HepG2 (cell line): Measurements from ENCODE around the gene IFNA14. TPM values are rescaled to one million over a fixed set of nuclear protein-coding genes. Genes with fewer than 3 reads are reported as not detected.

Experiments
- ATAC-seq: fragments of 200-7000 bp; cut with Tn5 transposase; 3 replicates; pipeline ENCODE4 v1.9.1; 2020; ENCODE audit warnings: mild to moderate bottlenecking, moderate library complexity
- BruUV-seq: library from RNA; stranded (reverse); fragments of 400-500 nt; replicated peaks from 2 replicates; lab custom pipeline; 2021; lab: Mats Ljungman, UMichigan
- CTCF ChIA-PET: fragments of 300-600 bp; formaldehyde crosslinking; extraction: SDS; loops from one replicate; lab custom pipeline; 2021; ENCODE audit warnings: low total read pairs, inconsistent platforms, low intra/inter-chr PET ratio; lab: Yijun Ruan, JAX
- POLR2A ChIA-PET: fragments of 350-600 bp; sonication (Branson Sonifier 250); formaldehyde crosslinking; loops from one replicate; lab custom pipeline; 2020; ENCODE audit warnings: antibody characterized with exemption, inconsistent platforms; lab: Yijun Ruan, JAX
- DNase-seq: peaks from one replicate; pipeline ENCODE4 v3.0.0-alpha.2; 2015; ENCODE audit warnings: low spot score
- FAIRE-seq: peaks from 3 replicates; lab custom pipeline; 2011; peaks lifted over from hg19 to GRCh38; lab: Jason Lieb, UNC
- H2AFZ ChIP-seq: one replicate; pipeline ENCODE4 v1.6.1; 2011; ENCODE audit warnings: low read length, inconsistent platforms
- H3K27ac ChIP-seq: fragments of 300-600 bp; 3 replicates; pipeline ENCODE4 v1.8.0; 2011; ENCODE audit warnings: mixed run types, mild to moderate bottlenecking, mixed read lengths, low read length, inconsistent platforms; ENCODE audit not compliant: insufficient read depth; ENCODE audit errors: extremely low read length
- H3K27me3 ChIP-seq, 2 experiments: fragments of 200-600 bp in 1 of 2; 2 replicates in 1 of 2; 3 replicates in 1 of 2; pipeline versions ENCODE4 v1.6.0 to v1.8.0; 2011; ENCODE audit warnings: low read length in 2 of 2, mild to moderate bottlenecking in 2 of 2, moderate library complexity in 2 of 2, inconsistent platforms in 1 of 2; ENCODE audit not compliant: insufficient read depth in 2 of 2, control insufficient read depth in 1 of 2
- H3K36me3 ChIP-seq, 2 experiments: fragments of 200-600 bp in 1 of 2; replicated peaks in 1 of 2; 2 replicates in 1 of 2; 3 replicates in 1 of 2; pipeline versions ENCODE4 v1.5.1 to v1.8.0; 2011; ENCODE audit warnings: low read length in 2 of 2, inconsistent platforms in 1 of 2; ENCODE audit not compliant: insufficient read depth in 2 of 2, control insufficient read depth in 1 of 2
- H3K4me1 ChIP-seq: 2 replicates; pipeline ENCODE4 v1.5.1; 2012; ENCODE audit warnings: low read length, inconsistent platforms; ENCODE audit not compliant: insufficient read depth
- H3K4me2 ChIP-seq: 2 replicates; pipeline ENCODE4 v1.6.0; 2011; ENCODE audit warnings: low read depth, low read length, inconsistent platforms
- H3K4me3 ChIP-seq, 3 experiments: fragments of 200-600 bp in 1 of 3; sonication (generic), shearing (Covaris generic) in 1 of 3; replicated peaks in 1 of 3; 2 replicates each; pipeline ENCODE4 v1.5.1; 2011 to 2016; ENCODE audit warnings: low read length in 3 of 3, inconsistent platforms in 2 of 3, low read depth in 2 of 3, mild to moderate bottlenecking in 2 of 3, control low read depth in 1 of 3, mixed read lengths in 1 of 3; ENCODE audit not compliant: insufficient read depth in 1 of 3
- H3K79me2 ChIP-seq: one replicate; pipeline ENCODE4 v1.6.1; 2011; ENCODE audit warnings: low read length, inconsistent platforms; ENCODE audit not compliant: insufficient read depth
- H3K9ac ChIP-seq: 2 replicates; pipeline ENCODE4 v1.6.0; 2011; ENCODE audit warnings: mild to moderate bottlenecking, low read depth, low read length, inconsistent platforms; ENCODE audit not compliant: insufficient read depth
- H3K9me3 ChIP-seq: 2 replicates; pipeline ENCODE4 v1.5.1; 2012; ENCODE audit warnings: mild to moderate bottlenecking, low read length
- H4K20me1 ChIP-seq: 2 replicates; pipeline ENCODE4 v1.6.0; 2011; ENCODE audit warnings: inconsistent platforms, mild to moderate bottlenecking, low read length, moderate library complexity; ENCODE audit not compliant: insufficient read depth
- RFX1 ChIP-seq: fragments of 450-650 bp; IDR thresholded peaks from 2 replicates; pipeline ENCODE4 v1.6.1; 2017
- SCMH1 ChIP-seq: sonication (generic); formaldehyde crosslinking; IDR thresholded peaks from 2 replicates; pipeline ENCODE4 v1.9.0; 2021; ENCODE audit warnings: missing genetic modification reagents, mild to moderate bottlenecking, borderline replicate concordance
- SP4 ChIP-seq: sonication (generic); formaldehyde crosslinking; IDR thresholded peaks from 2 replicates; pipeline ENCODE4 v1.8.1; 2023; ENCODE audit warnings: mild to moderate bottlenecking, missing genetic modification reagents
- TP53 ChIP-seq: sonication (generic); formaldehyde crosslinking; conservative IDR thresholded peaks from 2 replicates; pipeline ENCODE4 v1.4.0; 2020; ENCODE audit warnings: missing genetic modification reagents
- ZNF329 ChIP-seq: sonication (generic); formaldehyde crosslinking; IDR thresholded peaks from 2 replicates; pipeline ENCODE4 v1.9.0; 2021; ENCODE audit warnings: low read depth, mild to moderate bottlenecking, missing genetic modification reagents
- ZNF616 ChIP-seq: sonication (generic); formaldehyde crosslinking; IDR thresholded peaks from 2 replicates; pipeline ENCODE4 v1.5.0; 2020; ENCODE audit warnings: low read depth, mild to moderate bottlenecking, missing genetic modification reagents
- ZNF782 ChIP-seq: sonication (generic); formaldehyde crosslinking; IDR thresholded peaks from 2 replicates; pipeline ENCODE4 v1.4.0; 2020; ENCODE audit warnings: missing genetic modification reagents, mild to moderate bottlenecking, borderline replicate concordance
- WGBS: methylation state at CpG from one replicate; pipeline ENCODE4 v1.1.6; 2017; ENCODE audit warnings: low lambda C conversion rate; 5-methylcytosine and 5-hydroxymethylcytosine counted together
- in situ Hi-C: cut with HindIII; loops from 2 replicates; pipeline ENCODE4 v1.10.0; 2017; ENCODE audit warnings: low pct_unique_long_range_greater_than_20kb; ENCODE audit not compliant: extremely low pct_ligation_motif_present
- intact Hi-C: fragments of 100-400 bp; cut with micrococcal nuclease; formaldehyde crosslinking; loops from one replicate; pipeline ENCODE4 v1.10.0; 2022; ENCODE audit not compliant: unreplicated experiment
- polyA plus RNA-seq, 8 experiments: library from polyadenylated mRNA; depleted of rRNA in 3 of 8; stranded (reverse) in 7 of 8; unstranded in 1 of 8; fragments of >200 nt; fragmentation: Illumina TruSeq in 4 of 8; extraction: Trizol in 4 of 8; gene quantifications; 2 replicates each; pipeline versions ENCODE4 v1.2.1 to v1.2.3, GENCODE V29; 2011 to 2016; ENCODE audit warnings: low read depth in 4 of 8, missing spikeins in 1 of 8, mixed read lengths in 1 of 8; ENCODE audit not compliant: insufficient read depth in 1 of 8
- total RNA-seq, 5 experiments: library from RNA; depleted of rRNA; stranded (reverse); fragments of >200 nt; fragmentation: Illumina TruSeq; extraction: Trizol; gene quantifications; 2 replicates each; pipeline ENCODE4 v1.2.3, GENCODE V29; 2016; ENCODE audit warnings: low read depth in 1 of 5
- TF ChIP-seq, protein P1 (sequence below): fragments of 450-650 bp; IDR thresholded peaks from 2 replicates; pipeline ENCODE4 v1.6.1; 2016
- TF ChIP-seq, protein P2 (sequence below): sonication (generic); formaldehyde crosslinking; IDR thresholded peaks from 2 replicates; pipeline ENCODE4 v1.8.1; 2023; ENCODE audit warnings: mild to moderate bottlenecking, missing genetic modification reagents

The IFNA14 gene
- total and polyA plus RNA-seq, 2 of the 13 experiments (the other 11 are each of a cell fraction or from before 2014, with no cell fraction given), result not detected

DNA sequence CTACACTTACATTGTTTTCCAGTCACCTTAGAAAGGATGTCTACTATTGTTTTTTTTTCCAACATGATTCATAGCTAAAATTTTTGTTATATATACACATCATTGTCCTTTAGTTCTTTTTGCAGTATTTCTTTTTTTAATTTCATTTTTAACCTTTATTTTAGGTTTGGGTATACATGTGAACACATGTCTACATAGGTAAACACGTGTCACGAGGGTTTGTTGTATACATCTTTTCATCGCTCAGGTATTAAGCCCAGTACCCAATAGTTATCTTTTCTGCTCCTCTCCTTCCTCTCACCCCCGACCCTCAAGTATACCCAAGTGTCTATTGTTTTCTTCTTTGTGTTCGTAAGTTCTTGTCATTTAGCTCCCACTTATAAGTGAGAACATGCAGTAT, 46.3 kb upstream of the IFNA14 start:
- no peaks in the 10 kb centered on the region for H3K36me3 ChIP-seq
- in situ Hi-C loops, result no loop called here
- H3K4me3 ChIP-seq, result no peak overlapping the region
- FAIRE-seq (no peak), DNase-seq (no peak), ATAC-seq (no peak)
- no peaks in the 10 kb centered on the region for H3K27me3 ChIP-seq
- no peak for TF ChIP-seq TP53 (CRISPR knock-in tag)
- TF ChIP-seq, protein P1, sequence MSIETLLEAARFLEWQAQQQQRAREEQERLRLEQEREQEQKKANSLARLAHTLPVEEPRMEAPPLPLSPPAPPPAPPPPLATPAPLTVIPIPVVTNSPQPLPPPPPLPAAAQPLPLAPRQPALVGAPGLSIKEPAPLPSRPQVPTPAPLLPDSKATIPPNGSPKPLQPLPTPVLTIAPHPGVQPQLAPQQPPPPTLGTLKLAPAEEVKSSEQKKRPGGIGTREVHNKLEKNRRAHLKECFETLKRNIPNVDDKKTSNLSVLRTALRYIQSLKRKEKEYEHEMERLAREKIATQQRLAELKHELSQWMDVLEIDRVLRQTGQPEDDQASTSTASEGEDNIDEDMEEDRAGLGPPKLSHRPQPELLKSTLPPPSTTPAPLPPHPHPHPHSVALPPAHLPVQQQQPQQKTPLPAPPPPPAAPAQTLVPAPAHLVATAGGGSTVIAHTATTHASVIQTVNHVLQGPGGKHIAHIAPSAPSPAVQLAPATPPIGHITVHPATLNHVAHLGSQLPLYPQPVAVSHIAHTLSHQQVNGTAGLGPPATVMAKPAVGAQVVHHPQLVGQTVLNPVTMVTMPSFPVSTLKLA, result peak; percentile 99
- TF ChIP-seq ZNF329 (CRISPR knock-in tag), result no peak
- POLR2A ChIA-PET, result no interaction called here
- no peak overlapping the region for H2AFZ ChIP-seq
- H3K79me2 ChIP-seq, result no peaks in the 10 kb centered on the region
- no peaks in the 10 kb centered on the region for H3K9me3 ChIP-seq
- H3K4me2 ChIP-seq, result no peak overlapping the region
- intact Hi-C loops, result no loop called here
- H3K9ac ChIP-seq, result no peak overlapping the region
- 11% methylated on average over 5 of the region's 5 CpGs for WGBS
- H4K20me1 ChIP-seq, result no peaks in the 10 kb centered on the region
- BruUV-seq, result no TSS peak
- H3K4me1 ChIP-seq, result no peaks in the 10 kb centered on the region
- CTCF ChIA-PET, result no interaction called here
- H3K27ac ChIP-seq, result no peak overlapping the region

DNA sequence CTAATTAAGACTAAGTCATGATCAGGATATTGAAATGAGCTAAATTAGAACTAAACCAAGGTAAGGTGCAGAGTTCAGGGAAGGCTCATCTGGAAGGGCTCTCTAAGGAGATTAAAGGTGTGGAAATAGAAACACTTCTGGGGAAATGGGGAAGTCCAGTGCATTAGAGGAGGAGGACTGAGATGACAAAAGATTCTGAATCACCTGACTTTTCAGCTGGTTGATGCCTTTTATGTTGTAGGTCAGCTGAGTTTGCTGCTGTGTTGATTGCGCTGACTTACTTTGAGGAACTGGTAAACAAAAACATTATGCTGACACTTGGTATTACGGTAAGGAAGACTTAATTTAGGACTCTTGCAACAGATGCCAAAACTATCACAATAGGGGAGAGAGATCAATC, 41.5 kb upstream of the IFNA14 start:
- in situ Hi-C loops (no loop called here), intact Hi-C loops (no loop called here)
- CTCF ChIA-PET, result no interaction called here
- Histone ChIP-seq H3K4me2 (no peak overlapping the region), H3K4me1 (no peaks in the 10 kb centered on the region), H3K27me3 (no peaks in the 10 kb centered on the region), H4K20me1 (no peaks in the 10 kb centered on the region), H3K27ac (no peak overlapping the region), H3K36me3 (no peaks in the 10 kb centered on the region), H3K9ac (no peak overlapping the region), H3K9me3 (no peaks in the 10 kb centered on the region), H2AFZ (no peak overlapping the region), H3K4me3 (no peak overlapping the region), H3K79me2 (no peaks in the 10 kb centered on the region)
- FAIRE-seq (no peak), ATAC-seq (no peak), DNase-seq (no peak)
- TF ChIP-seq, protein P2, sequence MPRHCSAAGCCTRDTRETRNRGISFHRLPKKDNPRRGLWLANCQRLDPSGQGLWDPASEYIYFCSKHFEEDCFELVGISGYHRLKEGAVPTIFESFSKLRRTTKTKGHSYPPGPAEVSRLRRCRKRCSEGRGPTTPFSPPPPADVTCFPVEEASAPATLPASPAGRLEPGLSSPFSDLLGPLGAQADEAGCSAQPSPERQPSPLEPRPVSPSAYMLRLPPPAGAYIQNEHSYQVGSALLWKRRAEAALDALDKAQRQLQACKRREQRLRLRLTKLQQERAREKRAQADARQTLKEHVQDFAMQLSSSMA (CRISPR knock-in tag), result no peak
- TF ChIP-seq SCMH1 (CRISPR knock-in tag) (no peak), ZNF782 (CRISPR knock-in tag) (no peak), ZNF616 (no peak), SP4 (CRISPR knock-in tag) (no peak), RFX1 (no peak)
- BruUV-seq, result no TSS peak
- 0% methylated on average over 2 of the region's 2 CpGs for WGBS
- POLR2A ChIA-PET, result no interaction called here
